GM12873 (cell line): ENCODE measurements around the gene MSRB3.

ENCODE experiments used
- TF ChIP-seq, protein P1 (sequence below): IDR thresholded peaks from 2 replicates; pipeline ENCODE4 v1.5.1; 2012; ENCODE audit warnings: low read depth, mild to moderate bottlenecking, moderate library complexity, low read length, control low read depth; ENCODE audit not compliant: insufficient read depth; ENCODE audit errors: missing control alignments

Gene MSRB3

DNA sequence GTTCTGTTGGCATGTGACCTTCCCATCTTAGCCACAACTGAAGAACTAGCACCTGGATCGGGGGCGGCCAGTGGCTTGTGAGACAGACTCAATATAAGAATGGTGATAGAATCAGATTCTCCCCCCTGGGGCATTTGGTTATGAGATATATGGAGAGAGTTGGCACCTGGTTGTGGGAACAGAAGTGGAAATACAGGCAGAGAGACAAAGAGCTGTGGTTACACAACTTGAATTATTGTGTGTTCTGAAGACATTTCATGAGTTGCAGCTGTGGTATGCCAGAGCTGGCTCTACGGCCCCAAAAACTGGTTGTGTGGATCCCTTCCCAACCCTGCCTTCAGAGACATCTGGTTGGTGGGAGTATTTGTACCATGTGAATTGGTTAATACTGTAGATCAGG is 2.9 kb upstream of the MSRB3 start:
- TF ChIP-seq, protein P1, sequence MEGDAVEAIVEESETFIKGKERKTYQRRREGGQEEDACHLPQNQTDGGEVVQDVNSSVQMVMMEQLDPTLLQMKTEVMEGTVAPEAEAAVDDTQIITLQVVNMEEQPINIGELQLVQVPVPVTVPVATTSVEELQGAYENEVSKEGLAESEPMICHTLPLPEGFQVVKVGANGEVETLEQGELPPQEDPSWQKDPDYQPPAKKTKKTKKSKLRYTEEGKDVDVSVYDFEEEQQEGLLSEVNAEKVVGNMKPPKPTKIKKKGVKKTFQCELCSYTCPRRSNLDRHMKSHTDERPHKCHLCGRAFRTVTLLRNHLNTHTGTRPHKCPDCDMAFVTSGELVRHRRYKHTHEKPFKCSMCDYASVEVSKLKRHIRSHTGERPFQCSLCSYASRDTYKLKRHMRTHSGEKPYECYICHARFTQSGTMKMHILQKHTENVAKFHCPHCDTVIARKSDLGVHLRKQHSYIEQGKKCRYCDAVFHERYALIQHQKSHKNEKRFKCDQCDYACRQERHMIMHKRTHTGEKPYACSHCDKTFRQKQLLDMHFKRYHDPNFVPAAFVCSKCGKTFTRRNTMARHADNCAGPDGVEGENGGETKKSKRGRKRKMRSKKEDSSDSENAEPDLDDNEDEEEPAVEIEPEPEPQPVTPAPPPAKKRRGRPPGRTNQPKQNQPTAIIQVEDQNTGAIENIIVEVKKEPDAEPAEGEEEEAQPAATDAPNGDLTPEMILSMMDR = no peak

DNA sequence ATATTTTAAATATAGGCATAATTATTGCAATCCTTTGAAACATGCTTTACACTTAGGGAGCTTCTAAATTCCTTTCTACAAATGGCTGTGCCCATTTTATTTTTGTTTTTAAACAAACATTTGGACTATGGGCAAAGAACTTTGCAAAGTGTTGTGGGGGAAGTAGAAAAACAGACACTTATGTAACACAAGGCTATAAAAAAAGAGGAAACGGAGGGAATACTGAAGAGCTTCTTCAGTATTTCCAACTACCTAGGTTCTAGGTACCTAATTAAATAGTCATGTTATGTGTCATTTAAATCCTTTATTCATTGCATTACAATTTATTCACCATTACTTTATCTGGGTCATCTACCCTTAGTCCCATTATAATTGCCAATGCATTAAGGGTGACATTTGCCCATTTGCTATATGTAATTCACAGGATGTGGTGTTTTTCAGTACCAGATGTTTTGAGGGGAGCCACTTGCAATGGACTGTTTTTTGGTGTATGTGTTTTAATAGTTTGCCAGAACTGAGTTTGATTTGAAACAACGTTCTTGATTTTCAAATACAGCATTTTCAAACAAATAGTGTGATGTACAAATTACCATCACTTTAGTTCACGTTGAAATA is 1.5 kb upstream of the MSRB3 start:
- TF ChIP-seq, protein P1 = no peak

DNA sequence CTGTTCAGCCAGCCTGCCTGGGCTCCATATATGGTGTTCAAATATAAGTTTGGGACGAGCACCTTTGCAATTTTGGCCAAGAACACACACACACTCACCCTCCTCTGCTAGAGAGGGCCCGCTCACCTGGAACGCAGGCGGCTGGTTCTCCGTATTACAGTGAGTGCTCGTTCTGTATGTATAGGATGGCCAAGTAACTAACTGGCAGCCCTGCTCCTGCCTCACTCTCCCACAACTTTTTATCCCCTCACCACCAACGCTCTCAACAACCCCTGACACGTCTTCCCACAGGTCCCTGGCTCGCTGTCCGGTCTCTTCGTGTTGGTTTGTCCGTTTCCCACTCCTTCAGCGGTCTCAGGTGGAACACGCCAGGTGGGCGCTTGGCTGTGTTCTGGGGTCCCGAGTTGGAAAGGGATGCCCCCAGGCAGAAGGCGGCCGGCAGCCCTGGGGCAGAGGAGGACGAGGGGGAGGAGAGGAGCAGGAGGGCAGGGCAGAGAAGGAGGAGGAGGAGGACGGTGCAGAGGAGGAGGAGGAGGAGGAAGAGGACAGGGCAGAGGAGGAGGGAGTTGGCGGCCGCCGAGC is 398 bp upstream of the MSRB3 start:
- TF ChIP-seq, protein P1 = no peak

DNA sequence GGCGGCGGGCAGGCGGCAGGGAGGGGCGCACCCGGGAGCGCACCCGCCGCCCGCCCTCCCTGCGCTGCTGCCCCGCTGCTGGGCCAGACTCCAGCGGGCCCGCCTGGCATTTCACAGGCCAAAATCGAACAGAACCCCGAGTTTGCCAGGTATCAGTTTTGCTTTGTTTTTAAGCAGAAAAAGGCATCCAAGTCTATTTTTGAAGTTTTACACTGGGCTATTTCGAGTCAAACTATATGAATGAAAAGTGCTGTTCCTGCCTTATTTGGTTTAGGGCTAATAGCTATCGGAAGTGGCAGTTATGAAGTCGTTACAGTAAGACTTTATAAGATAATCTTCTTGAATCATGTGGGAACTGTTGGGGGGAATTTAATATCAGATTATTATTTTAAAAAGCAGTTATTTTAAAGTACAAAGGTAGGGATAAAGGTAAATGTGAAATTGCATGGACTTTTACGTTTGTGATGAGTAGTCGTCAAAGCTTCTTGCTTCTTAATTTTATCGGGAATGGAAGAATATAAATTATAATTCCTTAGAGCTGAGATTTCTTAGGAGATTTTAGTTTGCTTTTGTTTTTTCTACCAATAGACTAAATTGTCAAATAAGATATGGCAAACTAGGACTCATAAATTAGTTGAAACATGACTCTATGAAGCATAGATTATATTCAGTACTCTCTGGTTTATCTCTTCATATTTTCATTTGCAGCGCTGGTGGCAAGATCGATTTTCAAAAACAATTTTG is 1.1 kb downstream of the MSRB3 start:
- TF ChIP-seq, protein P1 = no peak

DNA sequence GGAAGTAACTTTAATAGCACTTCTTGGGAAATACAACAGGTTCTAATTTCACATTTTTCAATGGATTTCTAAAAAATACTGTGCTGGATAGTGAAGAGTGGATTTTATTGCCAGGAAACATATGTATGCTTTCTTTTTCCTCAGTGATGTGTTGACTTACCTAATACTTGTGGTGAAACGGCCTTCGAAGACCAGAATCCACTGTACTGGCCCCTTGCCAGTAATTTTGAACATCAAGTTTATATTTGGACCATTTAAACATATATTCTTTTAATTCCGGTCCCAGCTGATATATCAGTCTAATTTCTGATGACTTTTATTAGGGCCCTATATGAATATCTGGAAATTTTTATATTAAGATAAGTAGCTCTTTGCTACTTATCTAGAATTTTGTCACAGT is 1.8 kb downstream of the MSRB3 start:
- TF ChIP-seq, protein P1 = no peak

DNA sequence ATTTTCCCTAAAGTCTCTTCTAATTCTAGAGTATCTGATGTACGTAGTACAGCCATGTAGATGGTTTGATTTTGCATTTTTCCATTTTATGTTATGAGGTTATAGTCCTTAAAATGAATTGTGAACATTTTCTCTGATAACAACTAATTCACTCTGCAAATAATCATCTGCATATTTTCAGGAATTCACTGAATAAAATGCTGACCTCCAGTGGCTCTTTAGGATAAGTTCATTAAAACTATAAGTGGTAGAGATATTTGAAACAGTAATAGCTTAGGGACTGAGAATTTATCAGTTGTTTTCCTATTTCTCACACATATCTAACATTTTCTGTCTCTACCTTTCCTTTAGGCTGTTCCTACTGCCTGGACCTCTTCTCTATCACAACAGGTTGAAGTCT is 4.4 kb downstream of the MSRB3 start:
- TF ChIP-seq, protein P1 = no peak

DNA sequence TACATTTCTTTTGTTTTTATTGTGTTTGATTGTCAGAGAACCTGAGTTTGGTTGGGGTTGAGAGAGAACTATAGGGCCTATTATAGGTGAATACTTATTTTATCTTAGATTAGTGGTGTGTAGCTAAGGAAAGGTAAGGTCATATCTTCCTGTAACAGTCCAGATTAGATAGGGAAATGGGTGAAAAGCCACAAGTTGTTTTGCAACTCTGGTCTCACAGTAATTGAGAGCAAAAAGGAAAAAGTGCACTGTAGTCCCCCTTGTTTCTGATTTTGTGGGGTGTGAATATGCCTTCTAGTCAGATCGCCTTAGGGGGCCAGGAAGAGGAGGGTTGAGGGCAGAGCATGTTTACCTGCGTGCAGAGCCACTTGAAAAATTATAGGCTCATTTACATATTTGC is 8.9 kb downstream of the MSRB3 start:
- TF ChIP-seq, protein P1 = no peak
